CD4-positive, alpha-beta T cell treated with Interleukin-6 for 4 hours (primary cell): Measurements from ENCODE around the gene GOLGA2.

Source experiments
- DNase-seq: peaks from one replicate; pipeline ENCODE4 v3.0.0-alpha.2; 2020; ENCODE audit warnings: mixed read lengths

The GOLGA2 gene

DNA sequence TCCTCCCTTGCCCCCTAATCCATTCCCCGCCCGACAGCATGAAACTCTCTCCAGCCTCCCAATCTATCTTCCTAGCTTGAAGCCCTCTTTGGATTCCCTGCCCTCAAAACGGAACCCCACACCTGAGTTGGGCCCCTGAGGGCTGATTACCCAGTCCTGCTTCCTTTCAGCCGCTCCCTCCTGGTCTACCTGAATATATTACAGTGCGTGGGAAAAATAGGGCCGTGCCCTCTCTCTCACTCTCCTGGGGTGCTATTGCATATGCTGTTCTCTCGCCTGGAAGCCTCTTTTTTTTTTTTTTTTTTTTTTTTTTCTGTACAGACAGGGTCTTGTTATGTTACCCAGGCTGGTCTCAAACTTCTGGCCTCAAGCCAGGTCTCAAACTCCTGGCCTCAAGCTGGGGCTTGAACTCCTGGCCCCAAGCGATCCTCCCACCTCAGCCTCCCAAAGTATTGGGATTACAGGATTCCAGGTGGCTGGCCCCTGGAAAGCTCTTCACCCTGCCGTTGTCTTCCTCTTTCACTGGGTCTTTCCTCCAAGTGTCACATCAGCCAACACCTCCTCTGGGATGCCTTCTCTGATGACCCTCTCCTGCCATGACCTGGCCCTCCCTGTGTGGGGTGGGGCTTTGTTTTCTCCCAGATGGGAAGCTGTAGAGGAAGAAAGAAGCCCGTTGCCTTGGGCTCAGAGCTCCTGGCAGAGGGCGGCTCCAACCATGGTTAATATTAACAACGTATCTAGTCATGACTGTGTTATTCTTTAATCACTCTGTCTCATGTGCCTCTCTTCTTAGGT is 64.4 kb downstream of the GOLGA2 start:
- no peak for DNase-seq

GRCh38 chr9:128208946-128209669 is 66.7 kb downstream of the GOLGA2 start:
- DNase-seq = no peak

DNA sequence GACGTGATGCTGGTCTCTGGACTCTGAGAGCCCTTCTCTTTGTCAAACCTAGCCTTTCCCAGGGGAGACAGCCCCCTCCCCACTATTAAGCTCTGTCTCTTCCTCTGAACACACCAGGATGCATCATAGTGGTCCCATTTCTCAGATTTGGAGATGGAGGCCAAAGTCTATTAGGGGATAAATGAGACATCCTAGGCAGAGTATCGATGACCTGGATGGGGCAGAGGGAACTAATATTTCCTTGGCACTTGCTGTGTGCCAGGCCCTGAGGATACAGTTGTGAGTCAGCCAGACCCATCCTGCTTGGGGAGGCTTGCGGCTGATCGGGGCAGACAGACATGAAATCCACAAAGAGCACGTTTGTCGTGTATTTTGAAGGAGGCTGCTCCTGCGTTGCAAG is 67.4 kb downstream of the GOLGA2 start:
- no peak for DNase-seq

- DNase-seq = no peak
These were observed 68.6 kb downstream of the GOLGA2 start for GRCh38 chr9:128206916-128207910.

DNA sequence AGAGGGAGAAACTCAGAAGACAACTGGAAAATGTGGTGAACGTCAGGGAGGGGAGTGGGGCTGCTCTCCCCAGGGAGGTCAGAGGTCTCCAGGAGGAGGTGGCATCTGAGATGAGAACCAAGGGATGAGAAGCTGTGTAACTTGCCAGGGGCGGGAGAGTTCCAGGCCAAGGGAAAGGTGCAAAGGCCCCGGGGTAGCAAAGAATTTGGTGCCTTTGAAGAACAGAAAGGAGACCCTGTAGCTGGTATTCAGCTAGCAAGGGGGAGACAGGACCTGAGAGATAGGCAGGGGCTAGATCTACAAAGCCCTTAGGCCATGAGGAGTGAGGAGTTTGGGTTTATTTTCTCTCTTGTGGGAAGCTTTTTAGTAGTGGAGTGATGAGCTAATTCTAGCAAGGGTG is 69.3 kb downstream of the GOLGA2 start:
- no peak for DNase-seq
